Ovary (tissue), 9 donors: ENCODE results near the gene MRPS2. TPM values are rescaled to one million over a fixed set of nuclear protein-coding genes. Genes with fewer than 3 reads are reported as not detected.

Experiments used
- DNase-seq, 5 donors: peaks; one replicate each; pipeline ENCODE4 v3.0.0-alpha.2; 2019 to 2020
- H3K27ac ChIP-seq, 2 donors: fragments of 200-600 bp; one replicate each; pipeline versions ENCODE4 v1.5.1 to v1.8.0; 2019 to 2022
- H3K27me3 ChIP-seq: fragments of 200-600 bp; one replicate; pipeline ENCODE4 v1.8.0; 2022
- H3K36me3 ChIP-seq: fragments of 200-600 bp; sonication (generic); one replicate; pipeline ENCODE4 v1.5.1; 2019
- H3K4me1 ChIP-seq: one replicate; pipeline ENCODE4 v1.8.1; 2013; ENCODE audit warnings: mild to moderate bottlenecking, moderate library complexity; ENCODE audit not compliant: insufficient read depth
- H3K4me3 ChIP-seq: fragments of 200-600 bp; sonication (generic); one replicate; pipeline ENCODE4 v1.5.1; 2017
- H3K9me3 ChIP-seq, 2 donors: fragments of 200-600 bp in 1 of 2; sonication (generic) in 1 of 2; one replicate each; pipeline versions ENCODE4 v1.5.1 to v1.8.1; 2013 to 2019; ENCODE audit warnings: mild to moderate bottlenecking in 1 of 2, moderate library complexity in 1 of 2
- CTCF ChIP-seq, 3 donors: fragments of 450-650 bp in 2 of 3; fragments of 200-600 bp in 1 of 3; IDR thresholded peaks; one replicate each; pipeline versions ENCODE4 v1.5.1 to v1.8.0; 2016 to 2022; ENCODE audit warnings: antibody characterized with exemption in 3 of 3, mild to moderate bottlenecking in 1 of 3
- EP300 ChIP-seq: sonication (generic); formaldehyde crosslinking; IDR thresholded peaks from one replicate; pipeline ENCODE4 v1.6.1; 2017; ENCODE audit warnings: antibody characterized with exemption
- POLR2A ChIP-seq: fragments of 450-650 bp; IDR thresholded peaks from one replicate; pipeline ENCODE4 v1.6.1; 2017; ENCODE audit warnings: antibody characterized with exemption, mild to moderate bottlenecking, moderate library complexity
- WGBS, 3 donors: extraction: QIAGEN DNeasy Blood & Tissue Kit in 1 of 3; methylation state at CpG; one replicate each; pipeline versions ENCODE4 v1.1.5 to v1.1.7; 2013 to 2017; 5-methylcytosine and 5-hydroxymethylcytosine counted together
- intact Hi-C, 4 donors: fragments of 100-400 bp; cut with DNase I; formaldehyde crosslinking; loops; one replicate each; pipeline versions ENCODE4 v1.11.0 to v1.15.1; 2022 to 2023
- polyA plus RNA-seq, 2 donors: library from polyadenylated mRNA; stranded (reverse); fragments of 200-250 nt in 1 of 2; fragments of 350-450 nt in 1 of 2; fragmentation: Illumina TruSeq in 1 of 2; extraction: RNeasy Lipid Tissue Mini Kit (QIAGEN cat#74804) in 1 of 2; gene quantifications; one replicate each; pipeline ENCODE4 v1.2.3, GENCODE V29; 2013 to 2014
- total RNA-seq, 7 donors: library from RNA; depleted of rRNA in 2 of 7; stranded (reverse); fragments of >200 nt in 2 of 7; fragmentation: NEBNext Ultra II Directional in 3 of 7; extraction: Animal tissue kit (Norgen Biotek cat#: 25700) in 3 of 7; gene quantifications; one replicate each; pipeline versions ENCODE4 v1.1.0 to v1.2.4, GENCODE V29; 2016 to 2023
- donor health status: DM: no; HTN: no; CAD: no; lungs with moderate emphysema.
- donor health status: DM: no; HTN: no; CAD: no.
- donor health status: Bipolar disorder and iron deficiency.
- donor health status: DM: yes; HTN: yes; CAD: no.
- donor health status: DM: no; HTN: no; CAD: no.
- donor health status: DM: yes; HTN: yes; CAD: no.

Gene MRPS2
- total and polyA plus RNA-seq, 9 donors: 9.7 to 53.2 (median 30.4) TPM

GRCh38 chr9:135522931-135523330 lies 22.4 kb downstream of the MRPS2 start:
- Histone ChIP-seq H3K4me3 (no peak overlapping the region), H3K27ac (no peak overlapping the region), H3K27me3 (no peaks in the 10 kb centered on the region), H3K4me1 (no peaks in the 10 kb centered on the region), H3K36me3 (no peaks in the 10 kb centered on the region), H3K9me3 (no peaks in the 10 kb centered on the region)
- no peak for TF ChIP-seq CTCF (IDR thresholded peaks at IDR 0.05)
- no peak for TF ChIP-seq POLR2A
- TF ChIP-seq EP300: no peak
- DNase-seq: peak in 1 of 5 donors; percentile 7
- intact Hi-C loops: no loop called here
- WGBS, 3 donors: 25 to 38% (median 31%) methylated on average over 17 of the region's 17 CpGs

GRCh38 chr9:135523521-135524129 lies 23.1 kb downstream of the MRPS2 start:
- no peak overlapping the region for H3K27ac ChIP-seq
- no peak overlapping the region for H3K4me3 ChIP-seq
- intact Hi-C loops: no loop called here
- peak in 1 of 5 donors; percentile 5 for DNase-seq
- H3K36me3 ChIP-seq: no peaks in the 10 kb centered on the region
- 59 to 67% (median 65%) methylated on average over 21 of the region's 21 CpGs for WGBS, 3 donors
- no peaks in the 10 kb centered on the region for H3K9me3 ChIP-seq
- TF ChIP-seq EP300 (no peak), POLR2A (no peak), CTCF (IDR thresholded peaks at IDR 0.05) (no peak)
- no peaks in the 10 kb centered on the region for H3K4me1 ChIP-seq
- H3K27me3 ChIP-seq: no peaks in the 10 kb centered on the region

GRCh38 chr9:135524130-135524861 lies 23.8 kb downstream of the MRPS2 start:
- peak in 1 of 5 donors; percentile 12 for DNase-seq
- no peaks in the 10 kb centered on the region for H3K27me3 ChIP-seq
- H3K27ac ChIP-seq: no peak overlapping the region
- H3K4me1 ChIP-seq: no peaks in the 10 kb centered on the region
- H3K36me3 ChIP-seq: no peaks in the 10 kb centered on the region
- intact Hi-C loops: no loop called here
- no peak for TF ChIP-seq EP300
- TF ChIP-seq POLR2A: no peak
- no peak for TF ChIP-seq CTCF (IDR thresholded peaks at IDR 0.05)
- no peak overlapping the region for H3K4me3 ChIP-seq
- H3K9me3 ChIP-seq: no peaks in the 10 kb centered on the region
- 46 to 59% (median 49%) methylated on average over 27 of the region's 27 CpGs for WGBS, 3 donors

GRCh38 chr9:135525241-135526088 lies 25.0 kb downstream of the MRPS2 start:
- DNase-seq: peak in 1 of 5 donors; percentile 5
- WGBS, 3 donors: 57 to 66% (median 62%) methylated on average over 31 of the region's 31 CpGs
- intact Hi-C loops: no loop called here
- Histone ChIP-seq H3K27me3 (no peaks in the 10 kb centered on the region), H3K4me3 (no peak overlapping the region), H3K4me1 (no peaks in the 10 kb centered on the region), H3K36me3 (no peaks in the 10 kb centered on the region), H3K9me3 (no peaks in the 10 kb centered on the region), H3K27ac (no peak overlapping the region)
- TF ChIP-seq POLR2A (no peak), EP300 (no peak), CTCF (IDR thresholded peaks at IDR 0.05) (no peak)
